Measurements from ENCODE around the gene NKPD1. TPM values are rescaled to one million over a fixed set of nuclear protein-coding genes. Genes with fewer than 3 reads are reported as not detected.

Gene NKPD1
- total RNA-seq, 1 experiment from 2014 or later: 2.4 TPM

- Mint-ChIP-seq H3K27ac (ENCODE audit: unreplicated experiment) (peak overlapping the region; percentile 64), H3K9me3 (ENCODE audit: unreplicated experiment) (no peaks in the 10 kb centered on the region), H3K27me3 (ENCODE audit: insufficient read depth, unreplicated experiment) (no peaks in the 10 kb centered on the region), H3K4me1 (ENCODE audit: low read depth, unreplicated experiment) (peaks cover 11% of the 10 kb centered on the region), H3K4me3 (ENCODE audit: unreplicated experiment) (peak overlapping the region; percentile 74), H3K36me3 (ENCODE audit: insufficient read depth, unreplicated experiment) (peaks cover 48% of the 10 kb centered on the region)
- BruUV-seq (replicated peaks): no TSS peak
- CTCF ChIA-PET: interaction anchor here (0.6 to 2.3 kb wide), 6 partner anchors 10 to 240 kb away, joined by 3 to 17 read pairs (median 4); partner anchors contain the start of genes BLOC1S3, PPP1R37 and TRAPPC6A
- intact Hi-C loops (cut with micrococcal nuclease; ENCODE audit: unreplicated experiment): loop anchor here (1.0 kb wide), 1 partner anchor 25 kb away; the partner anchor contains the start of genes BLOC1S3 and TRAPPC6A
- POLR2A ChIA-PET: interaction anchor here (0.5 to 2.4 kb wide), 4 partner anchors 25 to 269 kb away, joined by 3 to 16 read pairs (median 10); partner anchors contain the start of genes BLOC1S3, PPP1R37 and TRAPPC6A
- H3K27me3 ChIP-seq (replicated peaks; ENCODE audit: control insufficient read depth, insufficient read depth, low read length): no peaks in the 10 kb centered on the region
- peaks cover 16% of the 10 kb centered on the region for H3K4me1 ChIP-seq
- DNase-seq: peak; percentile 79 to 85
- H3K9me3 ChIP-seq: no peaks in the 10 kb centered on the region
- no peak for TF ChIP-seq CTCF (IDR thresholded peaks at IDR 0.05; ENCODE audit: insufficient read depth in 1 of 2, low read depth in 1 of 2, low read length in 1 of 2, severe bottlenecking in 1 of 2, unreplicated experiment in 1 of 2)
- no peaks in the 10 kb centered on the region for H3K36me3 ChIP-seq (ENCODE audit: control insufficient read depth, insufficient read depth, low read length)
- H3K4me3 ChIP-seq (ENCODE audit: low read depth, low read length): peak overlapping the region; percentile 67
Measured at GRCh38 chr19:45153339-45154063, 7.3 kb downstream of the NKPD1 start.

DNA sequence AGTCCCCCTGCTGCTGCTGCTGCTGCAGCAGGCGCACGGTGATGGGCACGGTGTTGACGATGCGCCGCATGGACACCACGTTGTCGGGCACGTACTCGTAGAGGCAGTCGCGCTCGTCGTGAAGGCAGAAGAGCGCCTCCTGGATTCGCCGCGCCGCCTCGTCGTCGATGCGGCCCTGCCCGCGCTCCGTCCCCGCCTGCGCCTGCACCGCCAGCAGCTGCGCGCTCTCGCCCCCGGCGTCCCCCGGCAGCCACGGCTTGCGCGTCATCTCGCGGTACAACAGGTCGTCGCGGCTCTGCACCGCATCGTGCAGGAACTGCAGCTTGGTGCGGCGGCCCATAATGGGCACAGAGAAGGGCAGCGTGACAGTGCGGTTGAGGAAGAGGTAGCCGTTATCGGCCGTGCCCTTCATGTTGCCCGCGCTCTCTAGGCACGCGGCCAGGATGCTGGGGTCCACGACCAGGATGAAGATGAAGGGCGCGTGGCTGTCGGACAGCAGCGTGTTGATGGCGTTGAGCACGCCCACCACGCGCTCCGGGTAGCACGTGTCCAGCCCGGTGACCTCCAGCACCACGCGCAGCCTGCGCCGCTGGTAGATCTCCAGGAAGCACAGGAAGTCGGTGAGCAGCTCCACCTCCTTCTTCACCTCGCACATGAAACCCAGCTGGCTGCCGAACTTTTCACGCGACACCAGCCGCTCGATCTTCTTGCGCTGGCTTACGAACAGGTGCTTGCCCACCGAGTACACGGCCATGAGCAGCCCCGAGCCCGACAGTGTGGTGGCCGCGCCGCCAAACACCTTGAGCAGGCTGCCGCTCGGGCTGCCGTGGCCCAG is 8.1 kb downstream of the NKPD1 start:
- Histone ChIP-seq H3K4me1 (peaks cover 16% of the 10 kb centered on the region), H3K36me3 (ENCODE audit: control insufficient read depth, insufficient read depth, low read length) (no peaks in the 10 kb centered on the region), H3K27me3 (replicated peaks; ENCODE audit: control insufficient read depth, insufficient read depth, low read length) (no peaks in the 10 kb centered on the region), H3K9me3 (no peaks in the 10 kb centered on the region), H3K4me3 (ENCODE audit: low read depth, low read length) (peak overlapping the region; percentile 67)
- TF ChIP-seq CTCF (IDR thresholded peaks at IDR 0.05; ENCODE audit: insufficient read depth in 1 of 2, low read depth in 1 of 2, low read length in 1 of 2, severe bottlenecking in 1 of 2, unreplicated experiment in 1 of 2): no peak
- no TSS peak for BruUV-seq (replicated peaks)
- peak; percentile 78 to 84 for DNase-seq
- peaks cover 43% of the 10 kb centered on the region for H3K36me3 Mint-ChIP-seq (ENCODE audit: insufficient read depth, unreplicated experiment)
- peaks cover 11% of the 10 kb centered on the region for H3K4me1 Mint-ChIP-seq (ENCODE audit: low read depth, unreplicated experiment)
- ChIA-PET POLR2A (interaction anchor here (0.6 to 2.4 kb wide), 3 partner anchors 26 to 269 kb away, joined by 3 to 16 read pairs (median 4); partner anchors contain the start of genes BLOC1S3, PPP1R37 and TRAPPC6A), CTCF (interaction anchor here (0.9 to 2.3 kb wide), 2 partner anchors 20 to 26 kb away, joined by 3 to 17 read pairs; partner anchors contain the start of genes BLOC1S3 and TRAPPC6A)
- peak overlapping the region; percentile 74 for H3K4me3 Mint-ChIP-seq (ENCODE audit: unreplicated experiment)
- intact Hi-C loops (cut with micrococcal nuclease; ENCODE audit: unreplicated experiment): no loop called here
- H3K27ac Mint-ChIP-seq (ENCODE audit: unreplicated experiment): peak overlapping the region; percentile 64
- no peaks in the 10 kb centered on the region for H3K27me3 Mint-ChIP-seq (ENCODE audit: insufficient read depth, unreplicated experiment)
- H3K9me3 Mint-ChIP-seq (ENCODE audit: unreplicated experiment): no peaks in the 10 kb centered on the region

All from Caco-2 (cell line).